ENCODE measurements around the gene NOX4. TPM values are rescaled to one million over a fixed set of nuclear protein-coding genes. Genes with fewer than 3 reads are reported as not detected.

The NOX4 gene
- total and polyA plus RNA-seq, 2 of the 8 experiments (the other 6 are each of a cell fraction or from before 2014, with no cell fraction given), result 2.0 to 2.3 TPM

DNA sequence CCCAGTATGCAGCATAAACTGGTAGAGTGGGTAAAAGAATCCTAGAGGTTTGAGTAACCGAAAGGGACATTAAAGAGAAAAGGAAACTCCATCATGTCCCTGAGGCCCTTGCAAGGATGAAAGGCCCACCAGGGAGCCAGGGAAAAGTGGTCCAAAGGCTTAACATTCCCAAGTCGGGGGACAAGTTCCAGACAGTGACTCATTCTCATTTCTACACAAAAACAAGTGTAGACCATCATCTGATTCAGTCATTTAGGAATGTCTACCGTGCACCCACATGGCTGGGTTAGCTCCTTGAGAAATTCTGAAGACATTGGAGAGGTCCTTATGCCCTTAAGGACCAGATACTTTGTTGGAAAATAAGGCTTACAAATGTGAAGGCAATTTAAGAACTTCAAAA is 4.8 kb upstream of the NOX4 start (continued):
- no peak for TF ChIP-seq BRCA1 (IDR thresholded peaks at IDR 0.05; ENCODE audit: low read depth, low read length)

Measured in H1 (cell line).